Spinal cord (tissue), 10 donors: ENCODE data around the gene IL32. TPM values are rescaled to one million over a fixed set of nuclear protein-coding genes. Genes with fewer than 3 reads are reported as not detected.

Experiments used
- DNase-seq, 6 donors: peaks; one replicate each; pipeline versions ENCODE4 v3.0.0 to v3.0.0-alpha.2; 2013 to 2015; ENCODE audit warnings: low spot score in 6 of 6, low read depth in 4 of 6
- H3K27ac ChIP-seq: one replicate; pipeline ENCODE4 v1.5.1; 2013; ENCODE audit warnings: low read depth, low read length, control low read depth
- H3K27me3 ChIP-seq: one replicate; pipeline ENCODE4 v1.6.1; 2013; ENCODE audit warnings: low read length; ENCODE audit not compliant: control insufficient read depth, insufficient read depth
- H3K36me3 ChIP-seq: one replicate; pipeline ENCODE4 v1.6.1; 2013; ENCODE audit warnings: low read length; ENCODE audit not compliant: control insufficient read depth, insufficient read depth
- H3K4me1 ChIP-seq: one replicate; pipeline ENCODE4 v1.6.1; 2013; ENCODE audit warnings: low read length; ENCODE audit not compliant: control insufficient read depth, insufficient read depth
- H3K4me3 ChIP-seq: one replicate; pipeline ENCODE4 v1.5.1; 2013; ENCODE audit warnings: low read depth, low read length, control low read depth
- H3K9me3 ChIP-seq: one replicate; pipeline ENCODE4 v1.6.1; 2013; ENCODE audit warnings: low read length; ENCODE audit not compliant: control insufficient read depth, insufficient read depth
- WGBS: methylation state at CpG from one replicate; pipeline ENCODE4 v1.1.5; 2013; ENCODE audit warnings: missing lambda C conversion rate; ENCODE audit not compliant: insufficient coverage; 5-methylcytosine and 5-hydroxymethylcytosine counted together
- polyA plus RNA-seq, 2 donors: library from polyadenylated mRNA; unstranded; fragments of 120-200 nt; gene quantifications; one replicate each; pipeline ENCODE4 v1.2.1, GENCODE V29; 2013; ENCODE audit not compliant: insufficient read length in 2 of 2
- total RNA-seq, 2 donors: library from RNA; depleted of rRNA in 1 of 2; stranded (reverse); fragments of 120-200 nt in 1 of 2; fragments of >200 nt in 1 of 2; gene quantifications; one replicate each; pipeline versions ENCODE4 v1.2.3 to v1.2.4, GENCODE V29; 2013 to 2014
- donor health status: healthy.

Gene IL32
- total and polyA plus RNA-seq, 4 donors = 9.0 to 20.2 (median 12.5) TPM

GRCh38 chr16:3088450-3088849, 23.0 kb downstream of the IL32 start:
- H3K27ac ChIP-seq = no peak overlapping the region
- whole genome bisulfite sequencing = 68% methylated on average over 4 of the region's 7 CpGs

GRCh38 chr16:3088925-3089716, 23.7 kb downstream of the IL32 start:
- Histone ChIP-seq H3K4me1 (peaks cover 21% of the 10 kb centered on the region), H3K9me3 (no peaks in the 10 kb centered on the region), H3K4me3 (no peak overlapping the region), H3K36me3 (no peaks in the 10 kb centered on the region), H3K27me3 (no peaks in the 10 kb centered on the region), H3K27ac (no peak overlapping the region)
- DNase-seq = no peak
- 95% methylated on average over 71 of the region's 71 CpGs for WGBS

More at GRCh38 chr16:3088450-3088849, 23.0 kb downstream of the IL32 start:
- H3K27me3 ChIP-seq = no peaks in the 10 kb centered on the region
- DNase-seq = no peak
- no peak overlapping the region for H3K4me3 ChIP-seq
- H3K36me3 ChIP-seq = no peaks in the 10 kb centered on the region
- peaks cover 21% of the 10 kb centered on the region for H3K4me1 ChIP-seq
- no peaks in the 10 kb centered on the region for H3K9me3 ChIP-seq

GRCh38 chr16:3089717-3090592, 24.5 kb downstream of the IL32 start:
- Histone ChIP-seq H3K4me1 (peaks cover 21% of the 10 kb centered on the region), H3K27ac (no peak overlapping the region), H3K27me3 (no peaks in the 10 kb centered on the region), H3K36me3 (no peaks in the 10 kb centered on the region), H3K4me3 (no peak overlapping the region), H3K9me3 (no peaks in the 10 kb centered on the region)
- DNase-seq = no peak
- 95% methylated on average over 81 of the region's 81 CpGs for WGBS

GRCh38 chr16:3091551-3091950, 26.1 kb downstream of the IL32 start:
- Histone ChIP-seq H3K4me1 (peaks cover 17% of the 10 kb centered on the region), H3K4me3 (no peak overlapping the region), H3K9me3 (no peaks in the 10 kb centered on the region), H3K36me3 (no peaks in the 10 kb centered on the region), H3K27me3 (peaks cover 4% of the 10 kb centered on the region), H3K27ac (no peak overlapping the region)
- DNase-seq = no peak
- 89% methylated on average over 8 of the region's 8 CpGs for WGBS

GRCh38 chr16:3092501-3092941, 27.1 kb downstream of the IL32 start:
- H3K27ac ChIP-seq = no peak overlapping the region
- no peaks in the 10 kb centered on the region for H3K36me3 ChIP-seq
- 79% methylated on average over 20 of the region's 20 CpGs for WGBS
- no peak for DNase-seq
- no peak overlapping the region for H3K4me3 ChIP-seq
- H3K27me3 ChIP-seq = peaks cover 10% of the 10 kb centered on the region
- H3K4me1 ChIP-seq = peaks cover 8% of the 10 kb centered on the region
- H3K9me3 ChIP-seq = no peaks in the 10 kb centered on the region

- Histone ChIP-seq H3K27ac (no peak overlapping the region), H3K27me3 (peaks cover 26% of the 10 kb centered on the region), H3K9me3 (no peaks in the 10 kb centered on the region), H3K4me3 (no peak overlapping the region), H3K4me1 (peaks cover 9% of the 10 kb centered on the region), H3K36me3 (no peaks in the 10 kb centered on the region)
- 88% methylated on average over 19 of the region's 22 CpGs for WGBS
- DNase-seq = no peak
Measured at GRCh38 chr16:3094289-3095027, 29.0 kb downstream of the IL32 start.

- no peaks in the 10 kb centered on the region for H3K36me3 ChIP-seq
- no peak for DNase-seq
- no peaks in the 10 kb centered on the region for H3K9me3 ChIP-seq
- no CpG with 5 or more reads among the region's 4 CpGs for WGBS
- no peak overlapping the region for H3K27ac ChIP-seq
- H3K27me3 ChIP-seq = peaks cover 35% of the 10 kb centered on the region
- peaks cover 16% of the 10 kb centered on the region for H3K4me1 ChIP-seq
- H3K4me3 ChIP-seq = no peak overlapping the region
Measured at GRCh38 chr16:3095869-3096268, 30.4 kb downstream of the IL32 start.

GRCh38 chr16:3096362-3096761, 30.9 kb downstream of the IL32 start:
- Histone ChIP-seq H3K4me1 (peaks cover 16% of the 10 kb centered on the region), H3K9me3 (no peaks in the 10 kb centered on the region), H3K36me3 (no peaks in the 10 kb centered on the region), H3K27me3 (peaks cover 40% of the 10 kb centered on the region), H3K4me3 (no peak overlapping the region), H3K27ac (no peak overlapping the region)
- no peak for DNase-seq
- 91% methylated on average over 4 of the region's 6 CpGs for WGBS

- H3K9me3 ChIP-seq = no peaks in the 10 kb centered on the region
- H3K4me3 ChIP-seq = no peak overlapping the region
- WGBS = 53% methylated on average over 3 of the region's 8 CpGs
- DNase-seq = no peak
- no peak overlapping the region for H3K27ac ChIP-seq
- peaks cover 19% of the 10 kb centered on the region for H3K4me1 ChIP-seq
- peaks cover 46% of the 10 kb centered on the region for H3K27me3 ChIP-seq
- no peaks in the 10 kb centered on the region for H3K36me3 ChIP-seq
Measured at GRCh38 chr16:3097266-3097665, 31.8 kb downstream of the IL32 start.
